C4-2B (cell line): ENCODE data around the gene LDHAL6A.

Source experiments
- ZFX ChIP-seq: fragments of 450-650 bp; IDR thresholded peaks from 2 replicates; pipeline ENCODE4 v1.6.1; 2017
- TF ChIP-seq, protein P1 (sequence below): fragments of 450-650 bp; conservative IDR thresholded peaks from 2 replicates; pipeline ENCODE4 v1.5.1; 2017; ENCODE audit warnings: mild to moderate bottlenecking

DNA sequence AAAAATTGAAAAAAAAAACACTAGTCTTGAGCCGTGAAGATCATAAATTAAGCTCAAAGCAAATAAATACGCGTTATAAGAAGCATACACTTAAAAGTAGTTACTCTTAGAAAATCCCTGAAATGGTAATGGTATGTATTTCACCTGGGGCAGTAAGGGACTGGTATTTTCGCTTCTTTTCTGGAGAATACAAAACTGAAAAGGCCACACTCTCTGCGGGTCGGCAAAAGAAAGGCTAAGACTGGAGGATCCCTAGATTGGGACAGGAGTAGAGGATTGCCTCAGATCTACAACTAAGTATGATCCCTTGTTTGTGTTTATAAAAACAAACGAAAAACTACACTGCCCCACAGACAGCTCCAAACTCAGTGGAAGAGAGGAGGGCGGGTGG, 70.5 kb downstream of the LDHAL6A start:
- TF ChIP-seq, protein P1, sequence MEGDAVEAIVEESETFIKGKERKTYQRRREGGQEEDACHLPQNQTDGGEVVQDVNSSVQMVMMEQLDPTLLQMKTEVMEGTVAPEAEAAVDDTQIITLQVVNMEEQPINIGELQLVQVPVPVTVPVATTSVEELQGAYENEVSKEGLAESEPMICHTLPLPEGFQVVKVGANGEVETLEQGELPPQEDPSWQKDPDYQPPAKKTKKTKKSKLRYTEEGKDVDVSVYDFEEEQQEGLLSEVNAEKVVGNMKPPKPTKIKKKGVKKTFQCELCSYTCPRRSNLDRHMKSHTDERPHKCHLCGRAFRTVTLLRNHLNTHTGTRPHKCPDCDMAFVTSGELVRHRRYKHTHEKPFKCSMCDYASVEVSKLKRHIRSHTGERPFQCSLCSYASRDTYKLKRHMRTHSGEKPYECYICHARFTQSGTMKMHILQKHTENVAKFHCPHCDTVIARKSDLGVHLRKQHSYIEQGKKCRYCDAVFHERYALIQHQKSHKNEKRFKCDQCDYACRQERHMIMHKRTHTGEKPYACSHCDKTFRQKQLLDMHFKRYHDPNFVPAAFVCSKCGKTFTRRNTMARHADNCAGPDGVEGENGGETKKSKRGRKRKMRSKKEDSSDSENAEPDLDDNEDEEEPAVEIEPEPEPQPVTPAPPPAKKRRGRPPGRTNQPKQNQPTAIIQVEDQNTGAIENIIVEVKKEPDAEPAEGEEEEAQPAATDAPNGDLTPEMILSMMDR, result no peak
- no peak for TF ChIP-seq ZFX
